A549 (cell line): Measurements from ENCODE around the gene PRKCE.

Experiments used
- BHLHE40 ChIP-seq: IDR thresholded peaks from 2 replicates; pipeline ENCODE4 v1.6.1; 2012; ENCODE audit warnings: low read depth, low read length, inconsistent platforms
- CEBPB ChIP-seq, 2 experiments: fragments of >200 bp in 1 of 2; sonication (Bioruptor Twin) in 1 of 2; formaldehyde crosslinking in 1 of 2; IDR thresholded peaks; 2 replicates each; pipeline ENCODE4 v1.6.1; 2012 to 2016
- CHD4 ChIP-seq: fragments of 200-600 bp; sonication (generic); IDR thresholded peaks from 2 replicates; pipeline ENCODE4 v1.6.1; 2016; ENCODE audit warnings: antibody characterized with exemption, mild to moderate bottlenecking, borderline replicate concordance
- CTCF ChIP-seq: fragments of >200 bp; sonication (Bioruptor Twin); formaldehyde crosslinking; IDR thresholded peaks from 3 replicates; pipeline ENCODE4 v1.5.1; 2016
- FOSL2 ChIP-seq, 2 experiments: fragments of 450-650 bp in 1 of 2; fragments of >200 bp in 1 of 2; sonication (Bioruptor Twin) in 1 of 2; formaldehyde crosslinking; IDR thresholded peaks; 2 replicates each; pipeline versions ENCODE4 v1.5.0 to v1.6.1; 2016 to 2020; ENCODE audit warnings: mild to moderate bottlenecking in 1 of 2, moderate library complexity in 1 of 2
- JUN ChIP-seq, 2 experiments: fragments of >200 bp; sonication (Bioruptor Twin); formaldehyde crosslinking; IDR thresholded peaks; 2 replicates in 1 of 2; 3 replicates in 1 of 2; pipeline ENCODE4 v1.6.1; 2016 to 2017
- MAFK ChIP-seq: fragments of 450-650 bp; IDR thresholded peaks from 2 replicates; pipeline ENCODE4 v1.6.1; 2014; ENCODE audit not compliant: partially characterized antibody
- MAX ChIP-seq: IDR thresholded peaks from 2 replicates; pipeline ENCODE4 v1.6.1; 2012
- POLR2A ChIP-seq: IDR thresholded peaks from 2 replicates; pipeline ENCODE4 v1.6.1; 2012; ENCODE audit warnings: mild to moderate bottlenecking, low read length
- RFX5 ChIP-seq: fragments of 450-650 bp; IDR thresholded peaks from 2 replicates; pipeline ENCODE4 v1.7.1; 2014; ENCODE audit warnings: antibody characterized with exemption, mild to moderate bottlenecking, moderate library complexity
- USF2 ChIP-seq: fragments of 450-650 bp; IDR thresholded peaks from 2 replicates; pipeline ENCODE4 v1.6.1; 2014; ENCODE audit warnings: antibody characterized with exemption
- ZNF302 ChIP-seq: fragments of 250-450 bp; sonication (Bioruptor Pico); IDR thresholded peaks from 2 replicates; pipeline ENCODE4 v1.9.0; 2021; ENCODE audit warnings: inconsistent platforms, mild to moderate bottlenecking, moderate library complexity

- TF ChIP-seq ZNF302 (CRISPR knock-in tag), result no peak
- no peak for TF ChIP-seq CEBPB (IDR thresholded peaks at IDR 0.05)
- TF ChIP-seq CHD4, result no peak
- TF ChIP-seq CTCF, result no peak
- TF ChIP-seq JUN (IDR thresholded peaks at IDR 0.05), result no peak
- no peak for TF ChIP-seq MAX
- no peak for TF ChIP-seq USF2
- no peak for TF ChIP-seq RFX5
- TF ChIP-seq BHLHE40, result no peak
- TF ChIP-seq FOSL2 (IDR thresholded peaks at IDR 0.05), result no peak
- no peak for TF ChIP-seq FOSL2 (CRISPR knock-in tag; IDR thresholded peaks at IDR 0.05)
- no peak for TF ChIP-seq MAFK
- no peak for TF ChIP-seq POLR2A
Measured at GRCh38 chr2:45919160-45919650, 267.7 kb downstream of the PRKCE start.
